Spleen (tissue), 7 donors: Measurements from ENCODE around the gene TAS1R1.

Experiments used
- POLR2A ChIP-seq, 3 donors: fragments of 450-650 bp; IDR thresholded peaks; one replicate each; pipeline ENCODE4 v1.5.1; 2017; ENCODE audit warnings: antibody characterized with exemption in 3 of 3, mild to moderate bottlenecking in 1 of 3
- POLR2AphosphoS5 ChIP-seq, 3 donors: sonication (generic); formaldehyde crosslinking; IDR thresholded peaks; one replicate each; pipeline ENCODE4 v1.5.1; 2017; ENCODE audit warnings: antibody characterized with exemption in 3 of 3
- TF ChIP-seq, protein P1 (sequence below), 11 experiments: fragments of 200-600 bp in 7 of 11; fragments of 450-650 bp in 4 of 11; sonication (generic) in 4 of 11; IDR thresholded peaks in 8 of 11; conservative IDR thresholded peaks in 3 of 11; 1 replicate in 7 of 11; 2 replicates in 4 of 11; pipeline versions ENCODE4 v1.4.0 to v1.8.0; 2016 to 2021; ENCODE audit warnings: antibody characterized with exemption in 11 of 11, inconsistent platforms in 4 of 11, mild to moderate bottlenecking in 1 of 11
- donor health status: DM: no; HTN: no; CAD: no; lungs with moderate emphysema.
- donor health status: DM: no; HTN: no; CAD: no.
- donor health status: DM: no; HTN: no; CAD: no.

DNA sequence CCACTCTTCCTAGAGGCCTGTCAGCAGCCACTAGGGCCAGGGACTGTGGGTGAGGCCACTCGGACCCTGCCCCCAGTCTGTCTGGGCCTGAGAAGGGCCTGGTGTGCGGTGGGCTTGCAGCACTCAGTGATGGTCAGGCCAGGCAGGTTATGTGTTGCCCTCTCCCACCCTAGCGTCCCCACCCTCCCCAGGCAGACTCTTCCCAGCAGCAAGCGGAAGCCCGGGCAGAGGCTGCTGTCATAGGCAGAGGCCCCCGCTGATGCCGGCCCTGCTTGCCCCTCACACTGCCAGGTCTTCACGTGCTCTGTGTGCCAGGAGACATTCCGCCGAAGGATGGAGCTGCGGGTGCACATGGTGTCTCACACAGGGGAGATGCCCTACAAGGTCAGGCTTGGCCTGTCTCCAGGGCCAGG is 31.3 kb downstream of the TAS1R1 start:
- TF ChIP-seq, protein P1, sequence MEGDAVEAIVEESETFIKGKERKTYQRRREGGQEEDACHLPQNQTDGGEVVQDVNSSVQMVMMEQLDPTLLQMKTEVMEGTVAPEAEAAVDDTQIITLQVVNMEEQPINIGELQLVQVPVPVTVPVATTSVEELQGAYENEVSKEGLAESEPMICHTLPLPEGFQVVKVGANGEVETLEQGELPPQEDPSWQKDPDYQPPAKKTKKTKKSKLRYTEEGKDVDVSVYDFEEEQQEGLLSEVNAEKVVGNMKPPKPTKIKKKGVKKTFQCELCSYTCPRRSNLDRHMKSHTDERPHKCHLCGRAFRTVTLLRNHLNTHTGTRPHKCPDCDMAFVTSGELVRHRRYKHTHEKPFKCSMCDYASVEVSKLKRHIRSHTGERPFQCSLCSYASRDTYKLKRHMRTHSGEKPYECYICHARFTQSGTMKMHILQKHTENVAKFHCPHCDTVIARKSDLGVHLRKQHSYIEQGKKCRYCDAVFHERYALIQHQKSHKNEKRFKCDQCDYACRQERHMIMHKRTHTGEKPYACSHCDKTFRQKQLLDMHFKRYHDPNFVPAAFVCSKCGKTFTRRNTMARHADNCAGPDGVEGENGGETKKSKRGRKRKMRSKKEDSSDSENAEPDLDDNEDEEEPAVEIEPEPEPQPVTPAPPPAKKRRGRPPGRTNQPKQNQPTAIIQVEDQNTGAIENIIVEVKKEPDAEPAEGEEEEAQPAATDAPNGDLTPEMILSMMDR (IDR thresholded peaks at IDR 0.05 in 8 of 11, conservative IDR thresholded peaks at IDR 0.05 in 3 of 11): no peak
- TF ChIP-seq POLR2A (IDR thresholded peaks at IDR 0.05): no peak
- peak in 1 of 3 donors; percentile 50 for TF ChIP-seq POLR2AphosphoS5 (IDR thresholded peaks at IDR 0.05)
